CD4-positive, alpha-beta T cell (primary cell): ENCODE measurements around the gene MRPL39. TPM values are rescaled to one million over a fixed set of nuclear protein-coding genes. Genes with fewer than 3 reads are reported as not detected.

ENCODE experiments used
- ATAC-seq: fragments of 200-7000 bp; cut with Tn5 transposase; one replicate; pipeline ENCODE4 v1.10.0; 2022; ENCODE audit warnings: mild to moderate bottlenecking; ENCODE audit not compliant: poor library complexity
- CTCF ChIA-PET: fragments of 350-600 bp; sonication (Branson Sonifier 250); formaldehyde crosslinking; loops from one replicate; lab custom pipeline; 2021; ENCODE audit warnings: antibody characterized with exemption, inconsistent platforms; lab: Charles Lee
- POLR2A ChIA-PET: fragments of 350-600 bp; sonication (Branson Sonifier 250); formaldehyde crosslinking; loops from one replicate; lab custom pipeline; 2021; ENCODE audit warnings: antibody characterized with exemption, inconsistent platforms; lab: Charles Lee
- DNase-seq, 14 experiments: peaks; one replicate each; pipeline ENCODE4 v3.0.0-alpha.2; 2013 to 2020; ENCODE audit warnings: mixed read lengths in 2 of 14
- H3K27ac ChIP-seq, 2 donors: one replicate each; pipeline versions ENCODE4 v1.5.1 to v1.7.0; 2013; ENCODE audit warnings: low read length in 2 of 2, low read depth in 1 of 2, mild to moderate bottlenecking in 1 of 2
- H3K27me3 ChIP-seq, 2 experiments: 1 replicate in 1 of 2; 2 replicates in 1 of 2; pipeline versions ENCODE4 v1.6.1 to v1.7.0; 2013; ENCODE audit warnings: low read length in 2 of 2, control low read depth in 1 of 2, mild to moderate bottlenecking in 1 of 2, moderate library complexity in 1 of 2; ENCODE audit not compliant: insufficient read depth in 2 of 2, control insufficient read depth in 1 of 2
- H3K36me3 ChIP-seq: one replicate; pipeline ENCODE4 v1.6.1; 2013; ENCODE audit warnings: low read length, control low read depth; ENCODE audit not compliant: insufficient read depth
- H3K4me1 ChIP-seq: one replicate; pipeline ENCODE4 v1.6.1; 2013; ENCODE audit warnings: low read length, control low read depth; ENCODE audit not compliant: insufficient read depth
- H3K4me3 ChIP-seq: one replicate; pipeline ENCODE4 v1.5.1; 2013; ENCODE audit warnings: mild to moderate bottlenecking, low read length, moderate library complexity
- H3K9me3 ChIP-seq, 2 experiments: 1 replicate in 1 of 2; 2 replicates in 1 of 2; pipeline versions ENCODE4 v1.6.1 to v1.7.0; 2013; ENCODE audit warnings: low read length in 2 of 2, mild to moderate bottlenecking in 2 of 2, control low read depth in 1 of 2, moderate library complexity in 1 of 2; ENCODE audit not compliant: control insufficient read depth in 1 of 2, insufficient read depth in 1 of 2
- H3K27ac Mint-ChIP-seq: one replicate; pipeline ENCODE4 v1.8.0; 2020; ENCODE audit warnings: mixed read lengths
- H3K27me3 Mint-ChIP-seq: one replicate; pipeline ENCODE4 v1.8.0; 2021; ENCODE audit warnings: mixed read lengths
- H3K36me3 Mint-ChIP-seq: one replicate; pipeline ENCODE4 v1.8.0; 2021; ENCODE audit warnings: low read depth, mixed read lengths
- H3K4me1 Mint-ChIP-seq: one replicate; pipeline ENCODE4 v1.8.0; 2021; ENCODE audit warnings: low read depth, mixed read lengths
- H3K4me3 Mint-ChIP-seq: one replicate; pipeline ENCODE4 v1.8.0; 2020; ENCODE audit warnings: mild to moderate bottlenecking, mixed read lengths
- H3K9me3 Mint-ChIP-seq: one replicate; pipeline ENCODE4 v1.8.0; 2020; ENCODE audit warnings: mixed read lengths
- CTCF ChIP-seq: fragments of 200-600 bp; IDR thresholded peaks from one replicate; pipeline ENCODE4 v1.8.0; 2022; ENCODE audit warnings: antibody characterized with exemption, mild to moderate bottlenecking
- intact Hi-C, 2 experiments: fragments of 100-400 bp; cut with DNase I in 1 of 2; cut with micrococcal nuclease in 1 of 2; formaldehyde crosslinking; loops; one replicate each; pipeline versions ENCODE4 v1.15.1 to v1.9.0; 2023 to 2025; cut with DNase I, micrococcal nuclease
- total RNA-seq, 174 experiments: library from RNA in 2 of 174; stranded (reverse) in 2 of 174; gene quantifications; one replicate each; pipeline ENCODE4 v1.2.3 and lab custom pipeline; 2021 to 2026

The MRPL39 gene
- total RNA-seq, 2 experiments from 2014 or later: 10.7 to 15.2 TPM

GRCh38 chr21:25569711-25570110, 37.6 kb downstream of the MRPL39 start:
- Mint-ChIP-seq H3K27ac (peak overlapping the region; percentile 84), H3K36me3 (no peaks in the 10 kb centered on the region), H3K9me3 (no peaks in the 10 kb centered on the region), H3K4me1 (peaks cover 80% of the 10 kb centered on the region), H3K27me3 (no peaks in the 10 kb centered on the region), H3K4me3 (peak overlapping the region; percentile 26)
- ChIA-PET CTCF (no interaction called here), POLR2A (no interaction called here)
- ATAC-seq (no peak), DNase-seq (peak in 1 of 14 experiments; percentile 32)
- intact Hi-C loops: loop anchor here in 1 of 2 experiments (5.0 to 10.0 kb wide), 4 partner anchors 38 to 165 kb away; partner anchors contain the start of genes ATP5PF, GABPA and MRPL39
- Histone ChIP-seq H3K9me3 (no peaks in the 10 kb centered on the region), H3K4me3 (no peak overlapping the region), H3K4me1 (peaks cover 24% of the 10 kb centered on the region), H3K27ac (peak overlapping the region in 1 of 2 donors; percentile 18), H3K27me3 (no peaks in the 10 kb centered on the region), H3K36me3 (no peaks in the 10 kb centered on the region)
- TF ChIP-seq CTCF: no peak

- intact Hi-C loops: loop anchor here in 1 of 2 experiments (10.0 kb wide), 1 partner anchor 166 kb away; the partner anchor contains the start of genes ATP5PF and GABPA
- Mint-ChIP-seq H3K9me3 (no peaks in the 10 kb centered on the region), H3K4me3 (peak overlapping the region; percentile 12), H3K27ac (peak overlapping the region; percentile 84), H3K36me3 (no peaks in the 10 kb centered on the region), H3K4me1 (peaks cover 85% of the 10 kb centered on the region), H3K27me3 (no peaks in the 10 kb centered on the region)
- DNase-seq (no peak), ATAC-seq (no peak)
- TF ChIP-seq CTCF: no peak
- Histone ChIP-seq H3K4me3 (no peak overlapping the region), H3K9me3 (no peaks in the 10 kb centered on the region), H3K36me3 (no peaks in the 10 kb centered on the region), H3K4me1 (peaks cover 30% of the 10 kb centered on the region), H3K27ac (peak overlapping the region in 1 of 2 donors; percentile 18), H3K27me3 (no peaks in the 10 kb centered on the region)
- POLR2A ChIA-PET: no interaction called here
- CTCF ChIA-PET: no interaction called here
Measured at GRCh38 chr21:25569084-25569483, 38.2 kb downstream of the MRPL39 start.

GRCh38 chr21:25568246-25568645, 39.0 kb downstream of the MRPL39 start:
- H3K27ac Mint-ChIP-seq: peak overlapping the region; percentile 84

More at GRCh38 chr21:25568246-25568645, 39.0 kb downstream of the MRPL39 start:
- no peaks in the 10 kb centered on the region for H3K9me3 Mint-ChIP-seq
- DNase-seq: peak in 4 of 14 experiments; percentile 22 to 59 (median 50)
- H3K36me3 ChIP-seq: no peaks in the 10 kb centered on the region
- peak overlapping the region in 1 of 2 donors; percentile 58 for H3K27ac ChIP-seq
- no peak overlapping the region for H3K4me3 ChIP-seq
- H3K4me3 Mint-ChIP-seq: peak overlapping the region; percentile 74
- POLR2A ChIA-PET: interaction anchor here (1.2 kb wide), 1 partner anchor 39 kb away, joined by 3 read pairs; the partner anchor contains the start of gene MRPL39
- intact Hi-C loops: loop anchor here in 1 of 2 experiments (10.0 kb wide), 1 partner anchor 167 kb away; the partner anchor contains the start of genes ATP5PF and GABPA
- ATAC-seq: no peak
- no peaks in the 10 kb centered on the region for H3K27me3 ChIP-seq
- CTCF ChIA-PET: no interaction called here
- H3K36me3 Mint-ChIP-seq: no peaks in the 10 kb centered on the region
- no peak for TF ChIP-seq CTCF
- H3K9me3 ChIP-seq: no peaks in the 10 kb centered on the region
- peaks cover 37% of the 10 kb centered on the region for H3K4me1 ChIP-seq
- H3K27me3 Mint-ChIP-seq: no peaks in the 10 kb centered on the region
- peaks cover 85% of the 10 kb centered on the region for H3K4me1 Mint-ChIP-seq
